ENCODE data around the gene TMEM225B. TPM values are rescaled to one million over a fixed set of nuclear protein-coding genes. Genes with fewer than 3 reads are reported as not detected.
"Not testable (repeated sequence)": the region's sequence is repeated elsewhere in the genome, so short reads cannot be mapped to it uniquely, and the experiment has no call there.

The TMEM225B gene
- total RNA-seq, 1 experiment from 2014 or later = 1.3 TPM

DNA sequence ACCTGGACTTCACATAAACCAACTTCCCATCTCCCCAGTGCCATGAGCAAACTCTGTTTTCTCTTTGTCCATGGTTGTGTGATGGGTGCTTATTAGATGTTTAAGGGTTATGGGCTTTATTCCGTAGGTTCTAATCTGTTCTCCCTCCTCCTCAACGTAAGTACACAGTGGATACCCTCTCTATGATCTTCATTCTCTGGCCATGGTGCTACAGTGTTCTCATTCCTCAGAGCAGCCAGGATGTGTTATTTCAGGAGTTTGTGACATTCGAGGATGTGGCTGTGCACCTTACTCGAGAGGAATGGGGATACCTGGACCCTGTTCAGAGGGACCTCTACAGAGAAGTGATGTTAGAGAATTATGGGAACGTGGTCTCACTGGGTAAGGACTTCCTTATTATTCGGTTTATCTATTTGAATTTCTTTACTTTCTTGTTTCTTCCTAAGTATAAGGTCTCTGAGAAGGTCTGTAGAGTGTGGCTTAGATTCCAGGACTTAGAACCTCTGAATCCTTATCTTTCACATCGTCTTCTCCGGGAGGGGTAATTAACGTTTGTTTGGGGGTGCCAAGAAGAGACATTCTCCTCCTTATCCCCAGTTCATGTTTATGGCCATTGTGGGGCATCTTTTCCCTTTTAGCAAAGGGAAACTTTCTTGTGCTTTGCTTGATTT is 35.8 kb upstream of the TMEM225B start:
- ChIA-PET CTCF (no interaction called here), POLR2A (ENCODE audit: low non-redundant PET) (no interaction called here)
- Histone ChIP-seq H3K4me1 (ENCODE audit: insufficient read depth, low read length, poor library complexity, severe bottlenecking) (no peaks in the 10 kb centered on the region), H3K9me3 (ENCODE audit: low read depth, low read length, poor library complexity, severe bottlenecking) (no peaks in the 10 kb centered on the region), H3K27me3 (replicated peaks; ENCODE audit: insufficient read depth, low read depth, low read length, poor library complexity) (no peaks in the 10 kb centered on the region), H3K36me3 (ENCODE audit: insufficient read depth, low read length, poor library complexity, severe bottlenecking) (peaks cover 61% of the 10 kb centered on the region), H3K27ac (ENCODE audit: low read depth, low read length, poor library complexity, severe bottlenecking) (no peak overlapping the region), H3K4me3 (ENCODE audit: low read depth, low read length, poor library complexity, severe bottlenecking) (no peak overlapping the region)
- BruUV-seq (replicated peaks) = no TSS peak
- DNase-seq (ENCODE audit: low spot score) = no peak
- no peak for TF ChIP-seq CTCF (conservative IDR thresholded peaks at IDR 0.05; ENCODE audit: low read depth, low read length)
- intact Hi-C loops (cut with micrococcal nuclease; ENCODE audit: unreplicated experiment) = no loop called here

- BruUV-seq (replicated peaks) = no TSS peak
Observed at GRCh38 chr7:99562832-99563231, 35.2 kb upstream of the TMEM225B start.

GRCh38 chr7:99563650-99564049 is 34.4 kb upstream of the TMEM225B start:
- TF ChIP-seq EZH2 (IDR thresholded peaks at IDR 0.05; ENCODE audit: borderline replicate concordance, low read depth, low read length, poor library complexity, severe bottlenecking) (no peak), CTCF (conservative IDR thresholded peaks at IDR 0.05; ENCODE audit: low read depth, low read length) (no peak)
- H3K4me3 ChIP-seq (ENCODE audit: low read depth, low read length, poor library complexity, severe bottlenecking) = no peak overlapping the region
- no TSS peak for BruUV-seq (replicated peaks)
- no peaks in the 10 kb centered on the region for H3K4me1 ChIP-seq (ENCODE audit: insufficient read depth, low read length, poor library complexity, severe bottlenecking)
- no peaks in the 10 kb centered on the region for H3K9me3 ChIP-seq (ENCODE audit: low read depth, low read length, poor library complexity, severe bottlenecking)
- intact Hi-C loops (cut with micrococcal nuclease; ENCODE audit: unreplicated experiment) = no loop called here
- H3K27me3 ChIP-seq (replicated peaks; ENCODE audit: insufficient read depth, low read depth, low read length, poor library complexity) = no peaks in the 10 kb centered on the region
- CTCF ChIA-PET = no interaction called here
- POLR2A ChIA-PET (ENCODE audit: low non-redundant PET) = interaction anchor here (0.8 kb wide), 1 partner anchor 87 kb away, joined by 4 read pairs; no protein-coding TSS in a partner anchor
- DNase-seq (ENCODE audit: low spot score) = no peak
- H3K36me3 ChIP-seq (ENCODE audit: insufficient read depth, low read length, poor library complexity, severe bottlenecking) = peaks cover 64% of the 10 kb centered on the region
- H3K27ac ChIP-seq (ENCODE audit: low read depth, low read length, poor library complexity, severe bottlenecking) = no peak overlapping the region

More at GRCh38 chr7:99562832-99563231, 35.2 kb upstream of the TMEM225B start:
- ChIA-PET CTCF (no interaction called here), POLR2A (ENCODE audit: low non-redundant PET) (no interaction called here)
- no peak for TF ChIP-seq EZH2 (IDR thresholded peaks at IDR 0.05; ENCODE audit: borderline replicate concordance, low read depth, low read length, poor library complexity, severe bottlenecking)
- no peak for TF ChIP-seq CTCF (conservative IDR thresholded peaks at IDR 0.05; ENCODE audit: low read depth, low read length)
- DNase-seq (ENCODE audit: low spot score) = peak; percentile 74
- Histone ChIP-seq H3K36me3 (ENCODE audit: insufficient read depth, low read length, poor library complexity, severe bottlenecking) (peaks cover 64% of the 10 kb centered on the region), H3K27ac (ENCODE audit: low read depth, low read length, poor library complexity, severe bottlenecking) (no peak overlapping the region), H3K4me3 (ENCODE audit: low read depth, low read length, poor library complexity, severe bottlenecking) (no peak overlapping the region), H3K9me3 (ENCODE audit: low read depth, low read length, poor library complexity, severe bottlenecking) (no peaks in the 10 kb centered on the region), H3K4me1 (ENCODE audit: insufficient read depth, low read length, poor library complexity, severe bottlenecking) (no peaks in the 10 kb centered on the region), H3K27me3 (replicated peaks; ENCODE audit: insufficient read depth, low read depth, low read length, poor library complexity) (no peaks in the 10 kb centered on the region)
- intact Hi-C loops (cut with micrococcal nuclease; ENCODE audit: unreplicated experiment) = no loop called here

DNA sequence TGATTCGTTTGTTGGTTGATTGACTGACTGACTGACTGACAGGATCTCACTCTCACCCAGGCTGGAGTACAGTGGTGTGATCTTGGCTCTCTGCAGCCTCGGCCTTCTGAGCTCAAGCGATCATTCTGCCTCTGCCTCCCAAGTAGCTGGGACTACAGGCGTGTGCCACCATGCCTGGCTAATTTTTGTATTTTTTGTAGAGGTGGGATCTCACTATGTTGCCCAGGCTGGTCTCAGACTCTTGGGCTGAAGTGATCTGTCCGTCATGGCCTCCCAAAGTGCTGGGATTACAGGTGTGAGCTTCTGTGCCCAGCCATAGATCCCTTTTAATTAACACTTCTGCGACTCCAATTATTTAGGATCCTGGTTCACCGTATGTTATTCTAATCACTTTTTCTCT is 29.3 kb upstream of the TMEM225B start:
- POLR2A ChIA-PET (ENCODE audit: low non-redundant PET) = not testable (repeated sequence)

More for the DNA sequence above, 29.3 kb upstream of the TMEM225B start:
- intact Hi-C loops (cut with micrococcal nuclease; ENCODE audit: unreplicated experiment); H3K9me3 ChIP-seq (ENCODE audit: low read depth, low read length, poor library complexity, severe bottlenecking); H3K27me3 ChIP-seq (replicated peaks; ENCODE audit: insufficient read depth, low read depth, low read length, poor library complexity); H3K4me1 ChIP-seq (ENCODE audit: insufficient read depth, low read length, poor library complexity, severe bottlenecking); H3K4me3 ChIP-seq (ENCODE audit: low read depth, low read length, poor library complexity, severe bottlenecking); CTCF ChIA-PET; BruUV-seq (replicated peaks); H3K27ac ChIP-seq (ENCODE audit: low read depth, low read length, poor library complexity, severe bottlenecking); DNase-seq (ENCODE audit: low spot score): not testable (repeated sequence)
- H3K36me3 ChIP-seq (ENCODE audit: insufficient read depth, low read length, poor library complexity, severe bottlenecking) = peaks cover 69% of the 10 kb centered on the region
